Mucosa of gallbladder (tissue), 1 donor: ENCODE data around the gene B4GALT6. TPM values are rescaled to one million over a fixed set of nuclear protein-coding genes. Genes with fewer than 3 reads are reported as not detected.

Experiments
- DNase-seq: peaks from one replicate; pipeline ENCODE4 v3.0.0-alpha.2; 2020; ENCODE audit warnings: low spot score
- total RNA-seq: library from RNA; stranded (reverse); gene quantifications from one replicate; pipeline ENCODE4 v1.2.1, GENCODE V29; 2021
- donor health status: DM: no; HTN: no; CAD: no.

Gene B4GALT6
- total RNA-seq, 1 donor from 2014 or later, result 16.9 TPM

DNA sequence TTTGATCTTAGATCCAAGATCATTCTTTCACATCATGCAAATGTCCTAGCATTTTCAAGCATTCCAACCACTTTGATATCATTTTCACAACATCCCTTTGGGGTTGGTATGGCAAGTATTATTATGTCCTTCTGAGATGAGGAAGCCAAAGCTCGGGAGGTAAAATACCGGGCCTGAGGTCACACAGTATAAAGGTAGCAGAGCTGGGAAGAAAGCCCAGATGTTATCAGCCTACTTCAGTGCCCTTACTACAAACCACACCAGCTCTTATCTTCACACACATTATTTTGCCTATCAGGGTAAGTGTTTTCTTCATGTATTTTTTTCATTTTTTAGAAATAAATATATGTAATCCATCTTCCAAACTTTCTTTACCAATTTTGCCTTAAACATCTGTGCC lies 4.2 kb upstream of the B4GALT6 start:
- no peak for DNase-seq

DNA sequence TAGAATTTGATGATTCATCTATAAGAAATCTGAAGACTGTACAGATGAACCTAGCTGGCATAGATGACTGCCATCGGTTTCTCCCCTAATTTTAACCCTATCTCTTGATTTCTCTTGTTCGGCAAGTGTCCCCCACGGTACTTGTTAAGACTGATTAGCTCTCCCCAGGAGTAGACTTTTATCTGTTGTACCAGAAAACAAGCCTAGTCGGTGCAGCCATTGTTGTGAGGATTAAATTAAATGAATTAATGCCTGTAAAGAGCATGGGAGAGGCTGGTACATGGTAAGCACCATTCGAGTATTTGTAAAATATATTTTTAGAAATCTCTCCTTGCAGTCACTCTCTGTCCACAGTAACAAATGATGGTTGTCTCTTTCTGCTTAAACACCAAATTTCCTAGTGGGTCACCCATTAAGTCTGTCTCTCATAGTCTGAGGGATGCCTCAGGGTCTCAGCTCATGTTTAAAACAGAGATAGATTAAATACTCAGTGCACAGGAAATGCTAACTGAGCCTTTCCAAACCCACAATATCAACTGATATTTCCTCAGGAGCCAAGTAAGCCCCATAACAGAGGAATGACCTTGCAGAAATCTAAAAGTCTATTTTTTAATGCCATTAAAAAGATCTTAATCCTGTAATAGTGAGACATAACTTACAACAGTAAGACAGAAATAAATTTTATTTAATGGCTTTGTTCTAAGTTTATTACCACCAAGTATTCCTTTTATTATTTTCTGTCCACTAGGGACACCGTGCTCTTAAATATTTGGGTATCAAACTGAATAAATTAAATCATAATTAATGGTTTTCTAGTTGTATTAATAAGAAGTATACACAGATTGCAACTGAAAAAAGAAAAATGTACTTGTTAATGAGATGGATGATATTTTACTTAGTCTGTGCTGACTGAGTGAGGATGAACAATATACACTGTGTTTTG lies 2.9 kb upstream of the B4GALT6 start:
- no peak for DNase-seq

DNA sequence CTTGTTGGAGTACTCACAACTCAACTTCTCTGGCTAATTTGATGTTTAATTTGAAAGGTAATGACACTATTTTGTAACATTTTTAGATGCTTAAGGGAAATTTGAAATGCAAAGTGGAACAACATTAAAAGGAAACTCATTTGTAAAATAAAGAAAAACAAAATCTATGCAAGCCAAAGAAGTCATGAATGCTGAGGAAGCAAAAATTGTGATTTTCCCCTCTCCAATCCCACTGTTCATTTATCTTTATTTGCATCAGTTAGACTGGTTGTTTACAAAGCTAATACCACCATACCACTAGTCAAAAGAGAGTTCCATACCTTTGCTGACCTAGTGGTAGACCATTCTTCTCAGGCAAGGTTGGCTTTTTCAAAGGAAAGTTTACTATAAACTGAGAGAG lies 2.2 kb upstream of the B4GALT6 start:
- DNase-seq, result no peak

DNA sequence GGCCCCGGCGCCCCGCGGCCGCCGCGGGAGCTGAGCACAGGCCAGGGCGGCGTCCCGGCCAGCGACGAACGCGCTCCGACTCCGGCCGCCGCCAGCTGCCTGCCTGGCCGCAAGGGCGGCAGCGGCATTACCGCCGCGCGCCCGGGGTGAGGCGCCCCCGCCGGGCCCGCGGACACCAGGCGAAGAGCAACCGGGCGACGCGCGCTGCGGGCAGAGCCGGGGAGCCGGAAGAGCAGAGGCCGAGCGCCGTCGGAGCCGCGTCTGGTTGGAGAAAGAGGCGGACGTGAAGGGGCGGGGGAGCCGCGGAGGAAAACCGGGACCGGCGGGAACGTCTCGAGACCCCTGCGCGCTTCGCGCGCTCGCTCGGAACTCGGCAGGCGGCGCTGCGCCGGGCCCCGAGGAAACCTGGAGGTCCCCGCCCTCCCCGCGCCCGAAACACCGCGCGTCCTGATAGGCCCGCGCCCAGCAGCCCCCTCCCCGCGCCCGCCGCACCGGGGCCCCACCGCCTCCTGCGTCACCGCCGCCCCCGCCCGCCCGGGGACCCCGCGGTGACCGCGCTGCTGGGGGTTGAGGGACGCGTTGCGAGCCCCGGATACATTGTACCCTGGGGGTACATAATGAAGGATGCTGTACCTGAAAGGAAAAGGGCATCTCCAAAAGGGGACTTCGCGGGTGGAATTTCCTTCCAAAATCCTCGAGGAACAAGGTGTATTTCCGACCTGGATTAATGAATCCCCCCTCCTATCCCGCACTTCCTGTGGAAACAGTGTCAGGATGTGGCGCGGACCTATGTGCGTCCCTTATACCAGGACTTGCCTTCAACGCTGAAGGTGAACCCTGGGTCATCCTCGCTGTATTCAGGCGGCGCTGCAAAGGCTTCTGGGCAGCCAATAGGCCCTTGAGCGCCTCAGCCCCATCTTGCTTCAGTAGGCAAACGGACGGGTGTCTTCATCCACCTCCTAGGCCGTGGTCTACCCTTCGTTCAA lies 1.0 kb upstream of the B4GALT6 start:
- peak; percentile 59 for DNase-seq

DNA sequence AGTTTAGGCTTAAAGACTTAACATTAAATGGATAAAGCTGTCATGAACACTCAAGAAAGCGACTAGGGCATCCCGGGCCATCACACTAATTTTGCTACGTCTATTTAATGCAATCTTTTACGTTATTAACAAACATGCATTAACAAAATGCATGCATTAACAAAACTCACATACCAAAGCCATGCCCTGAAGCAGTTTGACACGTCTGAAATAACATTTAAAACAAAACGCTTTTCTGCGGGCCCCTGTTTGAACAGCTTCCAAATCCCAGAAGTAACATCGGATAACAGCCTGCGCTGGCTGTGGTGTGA lies 458 bp downstream of the B4GALT6 start:
- no peak for DNase-seq

DNA sequence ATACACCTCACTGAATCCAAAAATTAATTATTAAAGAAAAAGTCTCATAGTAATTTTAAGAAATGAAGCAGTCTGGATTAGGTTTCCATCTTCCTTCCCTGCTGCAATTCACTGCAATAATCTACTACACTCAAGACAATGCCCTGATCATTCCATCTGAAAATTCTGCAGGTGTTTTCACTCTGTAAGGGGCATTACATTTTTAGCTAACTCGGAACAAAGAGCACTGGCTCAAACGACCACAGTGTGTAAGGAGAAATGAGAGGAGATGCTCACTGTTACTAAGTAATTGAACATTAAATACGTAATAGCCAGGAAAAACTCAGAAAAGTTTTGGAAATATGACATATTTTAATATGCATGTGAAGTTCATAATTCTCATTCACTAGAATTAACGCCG lies 1.3 kb downstream of the B4GALT6 start:
- no peak for DNase-seq

DNA sequence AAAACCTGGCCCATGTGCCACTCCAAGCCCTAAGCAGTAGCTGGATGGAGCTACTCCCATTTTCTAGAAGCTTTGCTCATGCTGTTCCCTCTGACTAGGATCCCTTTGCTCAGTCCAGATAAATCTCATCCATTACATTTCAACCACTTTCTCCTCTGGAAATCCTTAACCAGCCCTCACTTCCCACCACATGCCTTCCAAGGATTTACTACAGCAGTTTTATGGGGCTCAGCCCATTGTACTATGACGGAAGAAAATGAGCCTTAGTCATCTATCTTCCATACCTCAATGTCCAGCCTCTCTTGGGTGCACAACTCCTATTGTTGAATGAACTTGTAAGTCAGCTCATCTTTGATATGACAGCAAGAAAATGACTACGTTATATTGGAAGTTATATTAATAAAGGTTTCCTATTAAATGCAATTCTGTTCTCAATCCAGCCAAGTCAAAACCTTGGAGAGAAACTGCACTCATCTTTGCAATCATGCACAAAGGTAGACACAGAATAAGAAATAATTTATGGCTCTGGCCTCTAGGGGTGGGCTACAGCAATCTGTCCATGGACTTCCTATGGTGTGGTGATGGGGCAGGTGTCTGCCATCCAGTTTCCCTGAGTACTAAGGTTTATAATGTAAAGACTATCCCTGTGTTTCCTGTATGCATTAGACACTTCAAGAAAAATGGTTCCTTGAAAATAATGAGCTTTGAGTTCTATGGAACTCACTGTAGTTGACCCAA lies 3.4 kb downstream of the B4GALT6 start:
- DNase-seq, result no peak

DNA sequence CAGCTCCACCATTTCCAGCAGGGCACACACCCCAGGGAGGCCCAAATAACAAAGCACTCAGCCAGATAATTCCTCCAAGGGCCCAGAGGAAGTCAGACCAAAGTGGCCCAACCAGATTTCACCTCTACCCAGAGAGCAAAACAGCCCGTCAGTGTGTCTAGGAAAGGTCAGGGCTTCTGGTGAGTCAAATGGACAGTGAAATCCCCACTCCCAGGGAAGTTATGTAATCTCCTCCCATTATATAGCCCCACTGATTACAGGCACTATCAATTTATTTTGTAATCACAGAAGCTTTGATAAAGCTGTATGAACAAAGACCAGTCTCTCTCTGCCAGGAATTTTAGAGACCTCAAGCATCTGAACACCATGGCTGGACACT lies 4.0 kb downstream of the B4GALT6 start:
- DNase-seq, result no peak

DNA sequence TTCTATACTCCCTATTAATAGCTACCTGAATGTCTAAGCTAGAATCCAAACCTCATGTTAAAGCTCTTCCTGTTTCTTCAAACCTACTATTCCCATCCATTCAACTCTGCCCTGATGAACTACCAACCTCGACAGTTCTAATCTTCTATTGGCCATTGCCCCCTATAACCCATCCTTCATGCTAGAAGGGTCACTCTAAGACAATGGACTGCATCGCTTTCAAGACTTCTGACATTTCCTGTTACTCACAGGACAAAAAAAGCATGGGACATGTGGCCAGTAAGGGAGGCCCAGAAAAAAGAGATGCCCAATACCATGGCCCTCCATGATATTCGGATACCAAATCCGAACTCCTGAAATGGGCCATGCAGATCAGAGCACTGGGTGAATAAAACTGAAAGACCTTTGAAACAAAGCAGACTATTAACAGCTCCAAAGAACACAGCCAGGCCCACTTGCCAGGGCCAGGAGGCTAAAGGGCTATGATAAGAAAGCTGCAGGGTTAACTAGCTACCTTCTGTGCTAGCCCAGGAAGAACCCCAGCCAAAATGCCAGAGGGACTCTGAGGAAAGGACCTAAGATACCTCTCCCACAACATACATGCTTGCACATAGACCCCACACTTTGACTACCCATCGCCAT lies 4.5 kb downstream of the B4GALT6 start:
- no peak for DNase-seq

DNA sequence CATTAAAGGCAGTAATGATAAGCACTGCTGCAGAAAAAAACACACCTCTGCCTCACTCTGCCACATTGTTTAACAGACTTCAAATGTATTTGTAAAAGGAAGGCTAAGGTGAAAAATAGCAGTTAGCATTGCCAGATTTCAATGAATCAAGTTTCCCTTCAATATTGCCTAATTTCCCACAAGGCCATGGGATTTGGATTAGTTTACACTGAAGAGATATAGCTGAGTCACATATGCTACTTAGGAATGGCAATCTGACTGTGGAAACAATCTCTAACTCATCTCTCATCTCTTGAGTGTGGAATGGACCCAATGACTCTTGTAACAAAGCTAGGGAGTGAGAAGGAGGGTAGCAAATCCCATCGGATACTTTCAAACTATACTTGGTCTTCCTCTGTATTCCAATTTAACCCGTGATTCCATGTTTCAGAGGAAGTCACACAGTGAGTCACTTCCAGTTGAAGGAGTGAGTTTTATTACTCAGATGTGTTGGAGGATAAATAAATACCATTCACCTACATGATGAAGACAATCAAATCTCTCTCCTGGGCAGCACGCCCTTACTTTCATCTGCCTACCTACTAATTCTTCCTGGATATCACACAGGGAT lies 5.1 kb downstream of the B4GALT6 start:
- DNase-seq, result no peak

DNA sequence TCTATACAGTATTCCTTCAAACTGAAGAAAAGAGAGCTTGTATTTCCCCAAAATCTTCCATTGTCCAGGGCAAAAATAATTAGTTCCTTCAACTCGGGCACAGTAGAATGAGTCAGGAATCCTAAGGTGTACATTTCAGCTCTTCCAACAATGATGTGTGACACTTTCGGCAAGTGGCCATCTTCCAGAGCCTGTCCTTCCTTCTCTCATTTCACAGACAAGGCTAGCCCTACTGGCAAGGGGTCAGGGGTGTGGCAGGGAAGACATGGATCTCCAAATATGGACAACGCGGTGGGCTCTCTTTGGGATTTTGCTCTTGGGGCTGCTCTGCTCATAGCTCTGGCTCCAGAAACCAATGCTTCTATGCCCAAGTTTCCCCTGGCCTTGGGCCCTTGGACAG lies 6.0 kb downstream of the B4GALT6 start:
- DNase-seq, result no peak

DNA sequence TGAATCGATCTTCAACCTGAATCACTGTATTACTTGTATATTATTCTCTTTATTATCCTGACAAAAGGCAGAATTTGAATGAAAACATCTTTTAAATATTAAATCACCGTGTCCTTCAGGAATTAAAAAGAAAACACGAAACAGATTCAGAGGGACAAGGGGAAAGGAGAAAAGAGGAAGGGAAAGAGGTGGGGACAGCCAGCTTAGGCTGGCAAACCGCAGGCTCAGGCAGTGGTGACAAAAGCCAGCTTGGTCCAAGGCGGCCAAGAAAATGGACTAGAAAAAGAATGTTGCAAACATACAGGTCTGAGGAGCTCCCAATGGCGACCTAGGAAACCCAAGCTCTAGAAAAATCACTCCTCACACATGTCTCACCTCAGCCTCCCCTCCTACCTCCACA lies 6.8 kb downstream of the B4GALT6 start:
- DNase-seq, result no peak

DNA sequence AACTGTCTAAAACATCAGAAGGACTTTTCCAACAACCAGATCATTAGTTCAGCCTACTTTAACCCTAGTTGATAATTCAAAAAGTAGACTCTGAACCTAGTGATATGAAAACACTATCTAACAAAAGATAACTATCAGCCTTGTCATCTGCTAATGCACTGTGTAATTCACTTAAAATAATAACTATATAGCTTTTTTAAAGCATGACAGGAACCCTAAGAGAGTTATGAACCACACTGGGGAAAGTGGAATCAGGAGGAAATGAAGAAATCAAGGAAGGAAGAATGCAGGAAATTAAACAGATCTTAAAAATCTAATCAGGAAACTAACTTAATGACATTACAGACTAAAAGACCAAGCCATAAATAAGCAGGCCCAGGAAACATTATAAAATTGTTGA lies 9.0 kb downstream of the B4GALT6 start:
- no peak for DNase-seq

DNA sequence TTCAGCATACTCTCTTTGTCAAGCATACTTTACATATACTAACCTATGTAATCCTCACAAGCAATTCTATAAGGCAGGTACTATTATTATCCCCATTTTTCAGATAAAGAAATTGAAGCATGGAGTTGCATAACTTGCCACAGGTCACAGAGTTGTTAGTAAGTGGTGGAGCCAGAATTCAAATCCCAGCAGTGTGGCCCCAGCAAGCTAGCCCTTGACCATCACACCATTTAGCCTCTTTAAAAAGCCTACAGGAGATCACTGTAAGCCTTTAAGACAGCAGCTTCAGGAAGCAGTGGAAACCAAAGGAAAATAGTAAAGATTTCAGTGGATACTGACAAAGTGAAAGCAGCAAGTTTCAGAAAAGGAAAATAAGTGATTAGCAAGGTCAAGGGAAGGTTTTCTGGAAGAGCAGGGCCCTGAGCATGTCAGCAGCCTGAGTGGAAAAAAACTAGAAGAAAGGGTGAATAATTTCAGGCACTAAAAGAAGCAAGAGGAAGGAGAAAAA lies 11.7 kb downstream of the B4GALT6 start:
- no peak for DNase-seq

DNA sequence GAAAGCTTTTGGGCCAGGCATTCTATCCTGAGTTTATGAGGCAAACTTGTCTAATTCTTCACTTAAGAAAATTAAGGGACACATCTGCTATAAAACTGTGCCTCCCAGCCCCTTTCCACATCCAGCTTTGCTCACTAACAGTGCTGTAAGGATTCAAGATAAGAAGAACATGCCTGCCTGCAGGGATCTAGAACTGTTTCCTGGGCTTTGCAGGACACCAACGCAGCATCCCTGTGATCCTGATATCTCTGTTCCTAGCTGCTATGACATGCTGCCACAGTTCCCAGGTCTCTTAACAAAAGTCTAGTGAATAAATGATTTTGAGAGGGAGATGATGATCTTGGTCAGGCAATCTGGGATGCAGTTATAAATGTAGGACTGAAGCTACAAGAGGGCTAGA lies 12.4 kb downstream of the B4GALT6 start:
- no peak for DNase-seq

DNA sequence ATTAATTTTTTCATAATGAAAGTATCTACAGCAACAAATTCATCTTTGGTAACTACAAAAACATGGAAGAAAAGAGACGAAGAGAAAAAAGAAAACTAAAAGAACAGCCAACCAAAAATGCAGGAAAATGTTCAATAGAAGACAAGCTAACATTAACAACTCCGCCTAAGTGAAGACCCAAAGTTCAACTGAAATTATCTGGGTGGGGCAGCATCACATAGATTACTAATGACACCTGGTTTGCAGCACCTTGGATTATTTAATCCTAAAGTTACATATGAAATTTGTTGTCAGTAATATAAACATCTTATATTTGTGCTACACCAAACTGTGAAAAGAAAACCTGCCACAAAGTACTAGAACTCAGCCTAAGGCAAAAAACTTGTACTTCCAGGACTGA lies 14.8 kb downstream of the B4GALT6 start:
- no peak for DNase-seq

DNA sequence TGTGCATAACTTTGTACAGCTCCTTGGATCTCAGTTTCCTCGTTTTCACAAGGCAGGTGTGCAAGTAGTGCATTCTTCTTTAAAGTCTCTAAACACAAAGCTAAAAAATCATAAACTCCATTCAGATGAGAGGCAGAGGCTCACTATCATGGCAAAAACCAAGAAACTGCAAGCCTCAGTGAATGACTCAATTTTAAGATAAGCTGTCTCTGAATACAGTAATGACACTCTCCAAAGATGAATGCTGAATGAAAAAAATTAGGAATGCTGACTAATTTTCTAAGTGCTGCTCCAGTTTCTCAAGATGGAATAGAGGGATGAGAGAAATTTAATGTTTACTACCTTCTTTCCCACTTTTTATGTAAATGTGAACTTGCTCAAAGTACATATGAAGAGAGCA lies 17.2 kb downstream of the B4GALT6 start:
- no peak for DNase-seq

DNA sequence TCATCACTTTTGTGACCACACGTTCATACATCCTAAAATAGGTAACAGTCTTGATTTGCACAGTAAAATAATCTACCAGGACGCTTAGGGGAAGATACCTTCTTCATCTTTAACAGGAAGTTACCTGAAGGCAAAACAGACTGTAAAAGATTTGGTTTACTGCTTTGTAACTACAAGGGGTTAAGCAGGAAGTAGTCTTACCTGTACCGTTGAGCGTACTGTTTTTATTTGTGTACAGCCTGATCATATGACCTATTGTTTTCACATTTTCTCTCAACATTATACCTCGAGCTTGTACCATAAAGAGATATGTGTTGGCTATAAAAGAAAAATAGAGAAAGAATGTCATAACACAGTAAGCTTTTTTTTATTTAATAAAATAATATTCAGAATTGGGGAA lies 18.3 kb downstream of the B4GALT6 start:
- DNase-seq, result no peak

DNA sequence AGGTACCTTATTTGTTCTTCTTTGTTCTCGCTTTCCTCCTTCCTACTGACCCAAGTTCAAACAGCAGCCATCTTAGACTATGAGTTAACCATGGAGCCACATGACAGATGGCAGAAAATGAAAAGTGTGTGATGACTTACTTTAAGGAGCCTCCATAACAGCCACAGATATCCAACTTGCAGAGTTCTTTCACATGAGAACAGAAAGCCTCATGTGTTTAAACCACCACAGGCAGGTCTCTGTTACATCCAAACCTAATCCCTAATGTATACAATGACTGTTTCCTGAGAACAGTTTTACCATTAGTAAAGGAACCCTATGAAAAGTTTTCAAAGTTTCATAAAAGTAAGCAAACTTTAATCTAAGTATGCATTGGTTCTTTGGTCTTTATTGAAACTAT lies 20.3 kb downstream of the B4GALT6 start:
- DNase-seq, result no peak

DNA sequence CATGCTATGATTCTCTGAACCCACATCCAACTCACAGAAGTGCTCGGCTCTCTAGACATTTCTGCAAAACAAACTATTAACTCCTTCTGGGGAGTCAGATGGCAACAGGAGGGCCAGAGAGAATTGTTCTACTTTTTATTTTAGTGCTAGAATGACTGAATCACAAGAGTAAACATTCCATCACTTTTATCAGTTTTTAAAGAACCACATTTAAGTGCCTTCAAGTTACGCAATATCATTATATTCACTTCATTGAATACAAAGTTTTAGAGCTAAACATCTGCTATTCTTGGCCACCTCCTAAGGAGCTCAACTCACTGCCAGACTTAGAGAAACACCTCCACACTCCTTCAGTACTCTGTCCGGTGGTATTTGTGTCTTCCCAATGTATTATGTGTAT lies 22.4 kb downstream of the B4GALT6 start:
- no peak for DNase-seq

DNA sequence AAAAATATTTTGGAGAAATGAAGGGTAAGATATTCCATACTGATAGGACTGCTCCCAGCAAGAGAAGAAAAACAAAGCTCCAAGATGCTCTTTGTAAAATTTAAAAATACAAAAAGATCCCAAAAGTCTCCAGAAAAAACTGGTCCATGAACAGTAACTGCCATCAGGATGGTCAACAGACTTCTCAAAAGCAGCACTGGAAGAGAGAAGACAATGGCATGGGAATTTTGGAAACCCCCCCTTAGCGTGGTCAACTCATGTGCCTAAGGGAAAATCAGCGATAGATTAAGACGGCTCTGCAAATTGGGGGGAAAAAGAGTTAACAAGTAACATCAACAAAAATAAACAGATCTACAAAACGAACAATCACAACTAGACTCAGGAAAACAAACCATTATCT lies 23.6 kb downstream of the B4GALT6 start:
- DNase-seq, result no peak
